Left lung (tissue), 10 donors: ENCODE data around the gene CNPY4. TPM values are rescaled to one million over a fixed set of nuclear protein-coding genes. Genes with fewer than 3 reads are reported as not detected.
A peak's percentile ranks its signal among the peaks of the same experiment; 100 is the strongest.
"Not testable (repeated sequence)": the region's sequence is repeated elsewhere in the genome, so short reads cannot be mapped to it uniquely, and the experiment has no call there.

Experiments
- ATAC-seq: fragments of 200-7000 bp; cut with Tn5 transposase; one replicate; pipeline ENCODE4 v1.9.1; 2020; ENCODE audit warnings: moderate library complexity
- DNase-seq, 4 donors: peaks; one replicate each; pipeline ENCODE4 v3.0.0-alpha.2; 2013 to 2020
- H3K27ac ChIP-seq, 2 donors: fragments of 200-600 bp; sonication (generic) in 1 of 2; one replicate each; pipeline versions ENCODE4 v1.5.0 to v1.8.0; 2020 to 2021
- H3K27me3 ChIP-seq, 2 donors: fragments of 200-600 bp; sonication (generic) in 1 of 2; one replicate each; pipeline versions ENCODE4 v1.5.0 to v1.8.0; 2020 to 2021
- H3K36me3 ChIP-seq, 2 donors: fragments of 200-600 bp; sonication (generic) in 1 of 2; one replicate each; pipeline versions ENCODE4 v1.5.0 to v1.8.0; 2020 to 2021
- H3K4me1 ChIP-seq, 2 donors: fragments of 200-600 bp; one replicate each; pipeline ENCODE4 v1.8.0; 2021
- H3K4me3 ChIP-seq, 2 donors: fragments of 200-600 bp; sonication (generic) in 1 of 2; one replicate each; pipeline versions ENCODE4 v1.5.0 to v1.8.0; 2020 to 2021; ENCODE audit warnings: mild to moderate bottlenecking in 1 of 2
- H3K9me3 ChIP-seq, 2 donors: fragments of 200-600 bp; sonication (generic) in 1 of 2; one replicate each; pipeline versions ENCODE4 v1.5.0 to v1.8.0; 2020 to 2021
- CTCF ChIP-seq, 2 donors: fragments of 200-600 bp; sonication (generic) in 1 of 2; IDR thresholded peaks; one replicate each; pipeline versions ENCODE4 v1.5.0 to v1.8.0; 2021; ENCODE audit warnings: antibody characterized with exemption in 2 of 2
- intact Hi-C, 2 donors: fragments of 100-400 bp; cut with DNase I; formaldehyde crosslinking; loops; one replicate each; pipeline versions ENCODE4 v1.11.2 to v1.14.2; 2022
- polyA plus RNA-seq, 6 donors: library from polyadenylated mRNA; unstranded; fragments of 120-200 nt; gene quantifications; one replicate each; pipeline ENCODE4 v1.2.1, GENCODE V29; 2013; ENCODE audit not compliant: insufficient read length in 6 of 6
- total RNA-seq, 2 donors: library from RNA; stranded (reverse); fragmentation: NEBNext Ultra II Directional; extraction: Animal tissue kit (Norgen Biotek cat#: 25700); gene quantifications; one replicate each; pipeline ENCODE4 v1.2.1, GENCODE V29; 2021
- donor health status: DM: no; HTN: yes; CAD: no.
- donor health status: DM: no; HTN: no; CAD: no.

CNPY4 gene
- total and polyA plus RNA-seq, 8 donors: 15.1 to 54.1 (median 39.8) TPM

- Histone ChIP-seq H3K4me3 (no peak overlapping the region), H3K36me3 (no peaks in the 10 kb centered on the region), H3K4me1 (peaks cover 0 to 15% of the 10 kb centered on the region in 2 donors), H3K9me3 (no peaks in the 10 kb centered on the region), H3K27ac (peak overlapping the region in 1 of 2 donors; percentile 5), H3K27me3 (no peaks in the 10 kb centered on the region)
- intact Hi-C loops: no loop called here
- no peak for TF ChIP-seq CTCF (IDR thresholded peaks at IDR 0.05)
- DNase-seq (no peak), ATAC-seq (no peak)
These were observed 22.1 kb downstream of the CNPY4 start for GRCh38 chr7:100141555-100141949.

- H3K36me3 ChIP-seq: no peaks in the 10 kb centered on the region
- no peak for TF ChIP-seq CTCF (IDR thresholded peaks at IDR 0.05)
- no peaks in the 10 kb centered on the region for H3K9me3 ChIP-seq
- no peak for DNase-seq
- H3K27ac ChIP-seq: no peak overlapping the region
- no peaks in the 10 kb centered on the region for H3K27me3 ChIP-seq
- H3K4me3 ChIP-seq: no peak overlapping the region
- ATAC-seq: no peak
- H3K4me1 ChIP-seq: peaks cover 0 to 15% of the 10 kb centered on the region in 2 donors
- intact Hi-C loops: no loop called here
These were observed 23.0 kb downstream of the CNPY4 start for GRCh38 chr7:100142461-100142860.

- DNase-seq, H3K4me3 ChIP-seq, ATAC-seq, H3K27ac ChIP-seq, H3K9me3 ChIP-seq, H3K27me3 ChIP-seq, H3K36me3 ChIP-seq, intact Hi-C loops: not testable (repeated sequence)
- peaks cover 8 to 40% of the 10 kb centered on the region in 2 donors for H3K4me1 ChIP-seq
These were observed 26.9 kb downstream of the CNPY4 start for GRCh38 chr7:100146350-100146749.

GRCh38 chr7:100147278-100147677, 27.8 kb downstream of the CNPY4 start:
- no peak for ATAC-seq
- H3K27ac ChIP-seq: no peak overlapping the region
- no peak for DNase-seq
- H3K9me3 ChIP-seq: no peaks in the 10 kb centered on the region
- H3K4me3 ChIP-seq: no peak overlapping the region
- H3K36me3 ChIP-seq: peaks cover 0 to 3% of the 10 kb centered on the region in 2 donors
- H3K4me1 ChIP-seq: peaks cover 8 to 40% of the 10 kb centered on the region in 2 donors
- TF ChIP-seq CTCF (IDR thresholded peaks at IDR 0.05): no peak
- intact Hi-C loops: no loop called here
- H3K27me3 ChIP-seq: no peaks in the 10 kb centered on the region

GRCh38 chr7:100148225-100148558, 28.8 kb downstream of the CNPY4 start:
- Histone ChIP-seq H3K4me1 (peaks cover 8 to 47% of the 10 kb centered on the region in 2 donors), H3K27me3 (no peaks in the 10 kb centered on the region), H3K36me3 (peaks cover 0 to 10% of the 10 kb centered on the region in 2 donors), H3K9me3 (no peaks in the 10 kb centered on the region), H3K4me3 (peak overlapping the region; percentile 27 to 82), H3K27ac (peak overlapping the region; percentile 59 to 84)
- intact Hi-C loops: no loop called here
- no peak for TF ChIP-seq CTCF (IDR thresholded peaks at IDR 0.05)
- no peak for DNase-seq
- no peak for ATAC-seq
